Vagina (tissue), 2 donors: ENCODE measurements around the gene PPL. TPM values are rescaled to one million over a fixed set of nuclear protein-coding genes. Genes with fewer than 3 reads are reported as not detected.

ENCODE experiments used
- DNase-seq, 2 donors: peaks; one replicate each; pipeline ENCODE4 v3.0.0-alpha.2; 2017; ENCODE audit errors: extremely low spot score in 2 of 2
- H3K27ac ChIP-seq: fragments of 200-600 bp; sonication (generic); one replicate; pipeline ENCODE4 v1.5.1; 2019
- H3K27me3 ChIP-seq: fragments of 200-600 bp; sonication (generic); one replicate; pipeline ENCODE4 v1.5.1; 2019
- H3K36me3 ChIP-seq, 2 donors: fragments of 200-600 bp; sonication (generic); one replicate each; pipeline ENCODE4 v1.5.1; 2017 to 2019
- H3K4me1 ChIP-seq: fragments of 200-600 bp; sonication (generic); one replicate; pipeline ENCODE4 v1.5.1; 2019
- H3K4me3 ChIP-seq, 2 donors: fragments of 200-600 bp; sonication (generic); 1 replicate in 1 of 2; 2 replicates in 1 of 2; pipeline ENCODE4 v1.5.1; 2016 to 2019
- H3K9me3 ChIP-seq: fragments of 200-600 bp; sonication (generic); one replicate; pipeline ENCODE4 v1.5.1; 2019
- POLR2A ChIP-seq, 2 donors: fragments of 450-650 bp; IDR thresholded peaks; one replicate each; pipeline ENCODE4 v1.6.1; 2017; ENCODE audit warnings: antibody characterized with exemption in 2 of 2, mild to moderate bottlenecking in 2 of 2, moderate library complexity in 2 of 2
- POLR2AphosphoS5 ChIP-seq, 2 donors: sonication (generic); formaldehyde crosslinking; IDR thresholded peaks; one replicate each; pipeline ENCODE4 v1.9.0; 2017; ENCODE audit warnings: antibody characterized with exemption in 2 of 2, mild to moderate bottlenecking in 2 of 2, low read depth in 1 of 2; ENCODE audit not compliant: insufficient read depth in 1 of 2
- intact Hi-C: fragments of 100-400 bp; cut with DNase I; formaldehyde crosslinking; loops from one replicate; pipeline ENCODE4 v1.15.1; 2023
- total RNA-seq: library from RNA; depleted of rRNA; stranded (reverse); fragments of >200 nt; gene quantifications from one replicate; pipeline ENCODE4 v1.2.3, GENCODE V29; 2016
- TF ChIP-seq, protein P1 (sequence below), 3 experiments: fragments of 450-650 bp in 2 of 3; fragments of 200-600 bp in 1 of 3; sonication (generic) in 1 of 3; IDR thresholded peaks; one replicate each; pipeline ENCODE4 v1.5.1; 2017 to 2019; ENCODE audit warnings: antibody characterized with exemption in 3 of 3, mild to moderate bottlenecking in 2 of 3, moderate library complexity in 2 of 3

PPL gene
- total RNA-seq, 1 donor from 2014 or later, result 391 TPM

DNA sequence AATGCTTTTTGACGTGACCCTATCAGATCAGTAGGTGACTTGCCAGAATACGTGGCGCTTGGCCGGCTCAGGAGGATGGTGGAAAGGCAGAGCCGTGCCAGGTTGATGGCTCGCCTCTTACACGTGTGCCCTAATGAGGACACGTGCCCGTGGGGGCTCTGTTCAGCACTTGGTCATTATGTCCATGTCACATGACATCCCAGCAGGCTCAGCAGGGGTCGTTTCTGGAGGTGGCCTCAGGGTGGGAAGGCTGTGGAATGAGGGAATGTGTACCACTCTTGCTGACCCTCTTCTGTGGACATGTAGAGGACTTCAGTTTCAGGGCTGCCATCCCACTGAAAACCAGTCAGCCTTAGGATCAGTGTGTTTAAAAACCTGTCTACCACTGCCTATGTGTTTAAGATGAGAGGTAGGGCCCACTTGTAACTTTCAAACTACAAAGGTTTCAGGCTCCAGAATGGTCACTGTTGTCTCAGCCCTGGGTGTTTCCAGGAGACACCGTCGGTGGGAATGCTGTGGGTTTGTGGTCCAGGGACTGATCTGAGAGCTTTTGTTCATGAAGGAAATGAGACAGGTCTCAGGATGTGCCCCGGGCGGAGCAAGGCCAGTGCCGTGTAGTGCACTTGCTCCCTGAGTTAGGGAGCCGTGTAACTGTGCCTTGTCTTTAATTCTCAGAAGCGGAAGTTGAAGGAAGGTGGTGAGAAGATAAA lies 77.6 kb downstream of the PPL start:
- no peaks in the 10 kb centered on the region for H3K27me3 ChIP-seq
- intact Hi-C loops, result no loop called here
- no peaks in the 10 kb centered on the region for H3K4me1 ChIP-seq
- no peak overlapping the region for H3K27ac ChIP-seq
- no peak for DNase-seq
- no peaks in the 10 kb centered on the region for H3K9me3 ChIP-seq
- no peak for TF ChIP-seq POLR2A (IDR thresholded peaks at IDR 0.05)
- TF ChIP-seq POLR2AphosphoS5 (IDR thresholded peaks at IDR 0.05; ENCODE audit: insufficient read depth in 1 of 2, low read depth in 1 of 2), result no peak
- H3K4me3 ChIP-seq, result no peak overlapping the region
- H3K36me3 ChIP-seq, result peaks cover 3 to 56% of the 10 kb centered on the region in 2 donors

DNA sequence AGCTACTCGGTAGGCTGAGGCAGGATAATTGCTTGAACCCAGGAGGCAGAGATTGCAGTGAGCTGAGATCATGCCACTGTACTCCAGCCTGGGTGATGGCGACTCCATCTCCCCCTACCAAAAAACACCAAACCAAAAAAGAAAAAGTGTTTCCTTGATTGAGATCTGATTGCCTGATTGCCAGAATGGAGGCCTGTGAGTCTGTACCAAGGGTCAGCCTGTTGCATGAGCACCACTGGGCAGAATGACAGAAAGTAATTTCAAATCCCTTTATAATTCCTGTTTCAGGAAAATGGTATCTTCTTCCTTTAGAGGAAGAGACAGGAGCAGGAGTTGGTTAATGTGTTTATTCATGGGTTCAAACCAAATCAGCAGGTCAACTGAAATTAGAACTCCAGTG lies 81.1 kb downstream of the PPL start:
- TF ChIP-seq, protein P1, sequence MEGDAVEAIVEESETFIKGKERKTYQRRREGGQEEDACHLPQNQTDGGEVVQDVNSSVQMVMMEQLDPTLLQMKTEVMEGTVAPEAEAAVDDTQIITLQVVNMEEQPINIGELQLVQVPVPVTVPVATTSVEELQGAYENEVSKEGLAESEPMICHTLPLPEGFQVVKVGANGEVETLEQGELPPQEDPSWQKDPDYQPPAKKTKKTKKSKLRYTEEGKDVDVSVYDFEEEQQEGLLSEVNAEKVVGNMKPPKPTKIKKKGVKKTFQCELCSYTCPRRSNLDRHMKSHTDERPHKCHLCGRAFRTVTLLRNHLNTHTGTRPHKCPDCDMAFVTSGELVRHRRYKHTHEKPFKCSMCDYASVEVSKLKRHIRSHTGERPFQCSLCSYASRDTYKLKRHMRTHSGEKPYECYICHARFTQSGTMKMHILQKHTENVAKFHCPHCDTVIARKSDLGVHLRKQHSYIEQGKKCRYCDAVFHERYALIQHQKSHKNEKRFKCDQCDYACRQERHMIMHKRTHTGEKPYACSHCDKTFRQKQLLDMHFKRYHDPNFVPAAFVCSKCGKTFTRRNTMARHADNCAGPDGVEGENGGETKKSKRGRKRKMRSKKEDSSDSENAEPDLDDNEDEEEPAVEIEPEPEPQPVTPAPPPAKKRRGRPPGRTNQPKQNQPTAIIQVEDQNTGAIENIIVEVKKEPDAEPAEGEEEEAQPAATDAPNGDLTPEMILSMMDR (IDR thresholded peaks at IDR 0.05), result no peak
- TF ChIP-seq POLR2A (IDR thresholded peaks at IDR 0.05), result no peak
- no peak for TF ChIP-seq POLR2AphosphoS5 (IDR thresholded peaks at IDR 0.05; ENCODE audit: insufficient read depth in 1 of 2, low read depth in 1 of 2)
- intact Hi-C loops, result no loop called here

DNA sequence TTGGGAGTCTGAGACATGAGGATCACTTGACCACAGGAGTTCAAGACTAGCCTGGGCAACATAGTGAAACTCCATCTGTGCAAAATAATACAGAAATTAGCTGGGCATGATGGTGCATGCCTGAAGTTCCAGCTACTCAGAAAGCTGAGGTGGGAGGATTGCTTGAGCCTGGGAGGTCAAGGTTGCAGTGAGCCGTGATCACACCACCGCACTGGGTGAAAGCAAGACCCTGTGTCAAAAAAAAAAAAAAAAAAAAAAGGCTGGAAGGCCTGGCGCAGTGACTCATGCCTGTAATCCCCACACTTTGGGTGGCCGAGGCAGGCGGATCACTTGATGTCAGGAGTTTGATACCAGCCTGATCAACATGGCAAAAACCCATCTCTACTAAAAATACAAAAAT lies 81.6 kb downstream of the PPL start:
- Histone ChIP-seq H3K4me1 (peaks cover 27% of the 10 kb centered on the region), H3K27me3 (no peaks in the 10 kb centered on the region), H3K36me3 (peaks cover 3 to 47% of the 10 kb centered on the region in 2 donors), H3K27ac (no peak overlapping the region), H3K9me3 (no peaks in the 10 kb centered on the region), H3K4me3 (no peak overlapping the region)
- DNase-seq, result no peak
- intact Hi-C loops, result no loop called here
- TF ChIP-seq, protein P1 (IDR thresholded peaks at IDR 0.05), result no peak
- TF ChIP-seq POLR2AphosphoS5 (IDR thresholded peaks at IDR 0.05; ENCODE audit: insufficient read depth in 1 of 2, low read depth in 1 of 2), result no peak
- TF ChIP-seq POLR2A (IDR thresholded peaks at IDR 0.05), result no peak

More for the DNA sequence above, 81.1 kb downstream of the PPL start:
- Histone ChIP-seq H3K4me3 (no peak overlapping the region), H3K4me1 (peaks cover 22% of the 10 kb centered on the region), H3K27me3 (no peaks in the 10 kb centered on the region), H3K9me3 (no peaks in the 10 kb centered on the region), H3K36me3 (peaks cover 3 to 51% of the 10 kb centered on the region in 2 donors), H3K27ac (no peak overlapping the region)
- no peak for DNase-seq

DNA sequence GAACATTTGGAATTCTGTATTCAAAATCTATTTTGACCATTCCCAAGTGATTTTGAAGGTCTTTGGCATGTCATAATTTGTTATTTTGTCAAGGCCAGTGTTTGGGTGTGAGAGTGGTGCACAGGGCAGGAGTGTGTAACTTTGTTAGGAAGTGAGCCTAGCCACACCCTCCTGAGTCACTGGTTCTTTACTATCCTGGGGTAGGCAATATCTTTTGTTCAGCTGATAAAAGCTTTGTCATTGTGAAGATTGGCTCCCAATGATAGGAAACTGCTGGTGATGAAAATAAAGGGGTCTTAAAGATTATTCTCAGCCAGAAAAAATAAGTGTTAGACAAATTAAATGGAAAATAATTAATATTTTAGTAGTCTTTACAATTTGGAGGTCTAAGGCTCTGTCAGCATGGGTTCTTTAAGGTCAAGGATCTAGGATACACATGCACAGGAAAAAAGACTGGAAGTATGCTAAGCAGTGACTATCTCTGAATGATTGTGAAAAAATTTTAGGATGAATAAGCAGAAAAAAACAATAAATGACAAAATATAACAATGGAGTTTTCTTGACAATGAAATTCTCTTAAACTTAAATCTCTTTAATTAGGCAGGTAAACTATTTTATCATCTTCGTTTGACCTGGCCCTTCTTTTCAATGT lies 84.6 kb downstream of the PPL start:
- no peak overlapping the region for H3K27ac ChIP-seq
- peaks cover 48% of the 10 kb centered on the region for H3K4me1 ChIP-seq

DNA sequence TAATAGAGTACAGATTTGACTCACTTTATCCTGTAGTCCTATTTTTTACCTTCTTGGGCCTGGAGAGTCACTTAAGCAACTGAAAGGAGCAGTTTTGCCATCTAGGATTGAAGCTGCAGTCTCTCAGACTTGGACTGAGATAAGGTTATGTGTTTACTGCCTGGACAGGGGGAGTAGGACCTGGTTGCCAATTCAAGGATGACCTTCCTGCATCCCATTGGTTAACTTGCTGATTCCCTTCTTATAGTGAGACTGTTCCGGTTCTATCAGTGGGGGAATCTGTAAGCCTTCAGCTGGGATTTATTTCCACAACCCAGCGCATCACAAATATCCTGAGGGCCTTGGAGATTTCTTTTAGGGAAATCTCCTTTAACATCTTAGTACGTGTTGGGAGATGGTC lies 86.7 kb downstream of the PPL start:
- no peak overlapping the region for H3K27ac ChIP-seq
- no peaks in the 10 kb centered on the region for H3K9me3 ChIP-seq
- no peak for DNase-seq
- TF ChIP-seq, protein P1 (IDR thresholded peaks at IDR 0.05), result no peak
- no peak for TF ChIP-seq POLR2AphosphoS5 (IDR thresholded peaks at IDR 0.05; ENCODE audit: insufficient read depth in 1 of 2, low read depth in 1 of 2)
- TF ChIP-seq POLR2A (IDR thresholded peaks at IDR 0.05), result no peak
- intact Hi-C loops, result no loop called here
- peaks cover 61% of the 10 kb centered on the region for H3K4me1 ChIP-seq
- peaks cover 0 to 12% of the 10 kb centered on the region in 2 donors for H3K36me3 ChIP-seq
- H3K4me3 ChIP-seq, result no peak overlapping the region
- H3K27me3 ChIP-seq, result no peaks in the 10 kb centered on the region

More for the DNA sequence above, 84.6 kb downstream of the PPL start:
- TF ChIP-seq POLR2A (IDR thresholded peaks at IDR 0.05) (no peak), POLR2AphosphoS5 (IDR thresholded peaks at IDR 0.05; ENCODE audit: insufficient read depth in 1 of 2, low read depth in 1 of 2) (peak in 1 of 2 donors; percentile 7)
- TF ChIP-seq, protein P1 (IDR thresholded peaks at IDR 0.05), result no peak
- intact Hi-C loops, result no loop called here
- no peak for DNase-seq
- Histone ChIP-seq H3K27me3 (no peaks in the 10 kb centered on the region), H3K9me3 (no peaks in the 10 kb centered on the region), H3K36me3 (peaks cover 0 to 20% of the 10 kb centered on the region in 2 donors), H3K4me3 (no peak overlapping the region)
